GM23338 (cell line): ENCODE measurements around the gene STX8. TPM values are rescaled to one million over a fixed set of nuclear protein-coding genes. Genes with fewer than 3 reads are reported as not detected.

Source experiments
- EZH2 ChIP-seq: fragments of 200-600 bp; sonication (generic); IDR thresholded peaks from one replicate; pipeline ENCODE4 v1.8.0; 2017; ENCODE audit warnings: antibody characterized with exemption, mild to moderate bottlenecking, low read depth; ENCODE audit not compliant: unreplicated experiment
- NANOG ChIP-seq: IDR thresholded peaks from 2 replicates; pipeline ENCODE4 v1.6.1; 2016; ENCODE audit warnings: antibody characterized with exemption, borderline replicate concordance
- STAT1 ChIP-seq: IDR thresholded peaks from one replicate; pipeline ENCODE4 v1.6.1; 2016; ENCODE audit warnings: antibody characterized with exemption; ENCODE audit not compliant: unreplicated experiment
- ZNF331 ChIP-seq: fragments of 250-450 bp; sonication (Bioruptor Pico); IDR thresholded peaks from 2 replicates; pipeline ENCODE4 v1.5.0; 2020; ENCODE audit warnings: low read depth, mild to moderate bottlenecking, moderate library complexity
- polyA plus RNA-seq: library from polyadenylated mRNA; unstranded; fragments of >200 nt; fragmentation: Nextera tagmentation; extraction: Ambion mirVana; gene quantifications from 2 replicates; pipeline ENCODE4 v1.2.1, GENCODE V29; 2016
- total RNA-seq: library from RNA; depleted of rRNA; stranded (reverse); fragments of >200 nt; shearing (Covaris generic); gene quantifications from 2 replicates; pipeline ENCODE4 v1.2.3, GENCODE V29; 2014
- TF ChIP-seq, protein P1 (sequence below): fragments of 250-450 bp; sonication (Bioruptor Pico); IDR thresholded peaks from 2 replicates; pipeline ENCODE4 v1.5.0; 2020; ENCODE audit warnings: mild to moderate bottlenecking, moderate library complexity
- TF ChIP-seq, protein P2 (sequence below): IDR thresholded peaks from 2 replicates; pipeline ENCODE4 v1.6.1; 2016; ENCODE audit warnings: antibody characterized with exemption
- TF ChIP-seq, protein P3 (sequence below), 2 experiments: fragments of 200-600 bp in 1 of 2; sonication (generic) in 1 of 2; conservative IDR thresholded peaks; 2 replicates each; pipeline versions ENCODE4 v1.5.1 to v1.6.1; 2016 to 2017; ENCODE audit warnings: antibody characterized with exemption in 2 of 2, low read depth in 2 of 2, mild to moderate bottlenecking in 2 of 2, moderate library complexity in 1 of 2

Gene STX8
- total and polyA plus RNA-seq, 2 experiments from 2014 or later = 59.4 to 82.3 TPM

DNA sequence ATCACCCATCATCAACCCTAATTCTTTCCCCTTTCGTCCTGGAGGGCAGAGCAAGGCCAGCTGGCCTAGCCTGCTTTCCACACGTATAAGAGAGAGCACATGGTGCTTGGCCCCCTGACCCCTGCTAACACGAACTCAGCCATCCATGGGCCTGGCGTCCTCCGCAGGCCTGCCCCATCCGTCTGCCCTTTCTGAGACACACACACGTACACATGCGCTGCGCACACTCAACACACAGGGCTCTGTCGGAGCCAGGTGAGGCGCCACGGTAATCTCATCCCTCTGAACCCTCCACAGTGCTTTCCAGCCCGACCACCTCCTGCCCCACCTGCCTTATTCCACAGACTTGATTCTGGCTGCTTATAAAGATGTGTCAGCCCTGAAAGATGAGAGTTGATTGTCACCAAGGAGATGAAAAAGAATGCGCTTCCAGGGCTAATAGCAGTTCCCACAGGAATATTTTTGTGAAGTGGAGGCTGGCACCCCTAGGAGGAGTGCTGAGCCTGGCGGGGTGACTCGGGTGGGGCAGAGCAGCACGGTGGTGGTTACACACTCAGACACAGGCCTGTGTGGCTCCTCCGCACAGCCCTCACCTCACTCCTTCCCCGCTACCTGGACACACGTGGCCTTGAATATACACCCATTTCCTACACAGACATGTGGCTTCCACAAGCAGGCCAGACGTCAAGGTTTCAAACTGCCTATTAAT, 326.2 kb downstream of the STX8 start (continued):
- TF ChIP-seq, protein P1, sequence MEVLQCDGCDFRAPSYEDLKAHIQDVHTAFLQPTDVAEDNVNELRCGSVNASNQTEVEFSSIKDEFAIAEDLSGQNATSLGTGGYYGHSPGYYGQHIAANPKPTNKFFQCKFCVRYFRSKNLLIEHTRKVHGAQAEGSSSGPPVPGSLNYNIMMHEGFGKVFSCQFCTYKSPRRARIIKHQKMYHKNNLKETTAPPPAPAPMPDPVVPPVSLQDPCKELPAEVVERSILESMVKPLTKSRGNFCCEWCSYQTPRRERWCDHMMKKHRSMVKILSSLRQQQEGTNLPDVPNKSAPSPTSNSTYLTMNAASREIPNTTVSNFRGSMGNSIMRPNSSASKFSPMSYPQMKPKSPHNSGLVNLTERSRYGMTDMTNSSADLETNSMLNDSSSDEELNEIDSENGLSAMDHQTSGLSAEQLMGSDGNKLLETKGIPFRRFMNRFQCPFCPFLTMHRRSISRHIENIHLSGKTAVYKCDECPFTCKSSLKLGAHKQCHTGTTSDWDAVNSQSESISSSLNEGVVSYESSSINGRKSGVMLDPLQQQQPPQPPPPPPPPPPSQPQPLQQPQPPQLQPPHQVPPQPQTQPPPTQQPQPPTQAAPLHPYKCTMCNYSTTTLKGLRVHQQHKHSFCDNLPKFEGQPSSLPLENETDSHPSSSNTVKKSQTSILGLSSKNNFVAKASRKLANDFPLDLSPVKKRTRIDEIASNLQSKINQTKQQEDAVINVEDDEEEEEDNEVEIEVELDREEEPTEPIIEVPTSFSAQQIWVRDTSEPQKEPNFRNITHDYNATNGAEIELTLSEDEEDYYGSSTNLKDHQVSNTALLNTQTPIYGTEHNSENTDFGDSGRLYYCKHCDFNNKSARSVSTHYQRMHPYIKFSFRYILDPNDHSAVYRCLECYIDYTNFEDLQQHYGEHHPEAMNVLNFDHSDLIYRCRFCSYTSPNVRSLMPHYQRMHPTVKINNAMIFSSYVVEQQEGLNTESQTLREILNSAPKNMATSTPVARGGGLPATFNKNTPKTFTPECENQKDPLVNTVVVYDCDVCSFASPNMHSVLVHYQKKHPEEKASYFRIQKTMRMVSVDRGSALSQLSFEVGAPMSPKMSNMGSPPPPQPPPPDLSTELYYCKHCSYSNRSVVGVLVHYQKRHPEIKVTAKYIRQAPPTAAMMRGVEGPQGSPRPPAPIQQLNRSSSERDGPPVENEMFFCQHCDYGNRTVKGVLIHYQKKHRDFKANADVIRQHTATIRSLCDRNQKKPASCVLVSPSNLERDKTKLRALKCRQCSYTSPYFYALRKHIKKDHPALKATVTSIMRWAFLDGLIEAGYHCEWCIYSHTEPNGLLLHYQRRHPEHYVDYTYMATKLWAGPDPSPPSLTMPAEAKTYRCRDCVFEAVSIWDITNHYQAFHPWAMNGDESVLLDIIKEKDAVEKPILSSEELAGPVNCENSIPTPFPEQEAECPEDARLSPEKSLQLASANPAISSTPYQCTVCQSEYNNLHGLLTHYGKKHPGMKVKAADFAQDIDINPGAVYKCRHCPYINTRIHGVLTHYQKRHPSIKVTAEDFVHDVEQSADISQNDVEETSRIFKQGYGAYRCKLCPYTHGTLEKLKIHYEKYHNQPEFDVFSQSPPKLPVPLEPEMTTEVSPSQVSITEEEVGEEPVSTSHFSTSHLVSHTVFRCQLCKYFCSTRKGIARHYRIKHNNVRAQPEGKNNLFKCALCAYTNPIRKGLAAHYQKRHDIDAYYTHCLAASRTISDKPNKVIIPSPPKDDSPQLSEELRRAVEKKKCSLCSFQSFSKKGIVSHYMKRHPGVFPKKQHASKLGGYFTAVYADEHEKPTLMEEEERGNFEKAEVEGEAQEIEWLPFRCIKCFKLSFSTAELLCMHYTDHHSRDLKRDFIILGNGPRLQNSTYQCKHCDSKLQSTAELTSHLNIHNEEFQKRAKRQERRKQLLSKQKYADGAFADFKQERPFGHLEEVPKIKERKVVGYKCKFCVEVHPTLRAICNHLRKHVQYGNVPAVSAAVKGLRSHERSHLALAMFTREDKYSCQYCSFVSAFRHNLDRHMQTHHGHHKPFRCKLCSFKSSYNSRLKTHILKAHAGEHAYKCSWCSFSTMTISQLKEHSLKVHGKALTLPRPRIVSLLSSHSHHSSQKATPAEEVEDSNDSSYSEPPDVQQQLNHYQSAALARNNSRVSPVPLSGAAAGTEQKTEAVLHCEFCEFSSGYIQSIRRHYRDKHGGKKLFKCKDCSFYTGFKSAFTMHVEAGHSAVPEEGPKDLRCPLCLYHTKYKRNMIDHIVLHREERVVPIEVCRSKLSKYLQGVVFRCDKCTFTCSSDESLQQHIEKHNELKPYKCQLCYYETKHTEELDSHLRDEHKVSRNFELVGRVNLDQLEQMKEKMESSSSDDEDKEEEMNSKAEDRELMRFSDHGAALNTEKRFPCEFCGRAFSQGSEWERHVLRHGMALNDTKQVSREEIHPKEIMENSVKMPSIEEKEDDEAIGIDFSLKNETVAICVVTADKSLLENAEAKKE = no peak
- TF ChIP-seq NANOG (no peak), EZH2 (no peak), STAT1 (no peak), ZNF331 (no peak)
- TF ChIP-seq, protein P2, sequence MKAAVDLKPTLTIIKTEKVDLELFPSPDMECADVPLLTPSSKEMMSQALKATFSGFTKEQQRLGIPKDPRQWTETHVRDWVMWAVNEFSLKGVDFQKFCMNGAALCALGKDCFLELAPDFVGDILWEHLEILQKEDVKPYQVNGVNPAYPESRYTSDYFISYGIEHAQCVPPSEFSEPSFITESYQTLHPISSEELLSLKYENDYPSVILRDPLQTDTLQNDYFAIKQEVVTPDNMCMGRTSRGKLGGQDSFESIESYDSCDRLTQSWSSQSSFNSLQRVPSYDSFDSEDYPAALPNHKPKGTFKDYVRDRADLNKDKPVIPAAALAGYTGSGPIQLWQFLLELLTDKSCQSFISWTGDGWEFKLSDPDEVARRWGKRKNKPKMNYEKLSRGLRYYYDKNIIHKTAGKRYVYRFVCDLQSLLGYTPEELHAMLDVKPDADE = no peak
- TF ChIP-seq, protein P3, sequence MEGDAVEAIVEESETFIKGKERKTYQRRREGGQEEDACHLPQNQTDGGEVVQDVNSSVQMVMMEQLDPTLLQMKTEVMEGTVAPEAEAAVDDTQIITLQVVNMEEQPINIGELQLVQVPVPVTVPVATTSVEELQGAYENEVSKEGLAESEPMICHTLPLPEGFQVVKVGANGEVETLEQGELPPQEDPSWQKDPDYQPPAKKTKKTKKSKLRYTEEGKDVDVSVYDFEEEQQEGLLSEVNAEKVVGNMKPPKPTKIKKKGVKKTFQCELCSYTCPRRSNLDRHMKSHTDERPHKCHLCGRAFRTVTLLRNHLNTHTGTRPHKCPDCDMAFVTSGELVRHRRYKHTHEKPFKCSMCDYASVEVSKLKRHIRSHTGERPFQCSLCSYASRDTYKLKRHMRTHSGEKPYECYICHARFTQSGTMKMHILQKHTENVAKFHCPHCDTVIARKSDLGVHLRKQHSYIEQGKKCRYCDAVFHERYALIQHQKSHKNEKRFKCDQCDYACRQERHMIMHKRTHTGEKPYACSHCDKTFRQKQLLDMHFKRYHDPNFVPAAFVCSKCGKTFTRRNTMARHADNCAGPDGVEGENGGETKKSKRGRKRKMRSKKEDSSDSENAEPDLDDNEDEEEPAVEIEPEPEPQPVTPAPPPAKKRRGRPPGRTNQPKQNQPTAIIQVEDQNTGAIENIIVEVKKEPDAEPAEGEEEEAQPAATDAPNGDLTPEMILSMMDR (conservative IDR thresholded peaks at IDR 0.05; ENCODE audit: low read depth in 2 of 2) = no peak
